ENCODE results near the gene ARMH3.

GRCh38 chr10:101995451-101996063 is 60.4 kb downstream of the ARMH3 start:
- TF ChIP-seq CTCF (IDR thresholded peaks at IDR 0.05) (no peak), POLR2A (IDR thresholded peaks at IDR 0.05) (no peak)

Data from breast epithelium (tissue), 3 donors.